Liver (tissue), 3 donors: Measurements from ENCODE around the gene SETD7.

Experiments
- ATF3 ChIP-seq: IDR thresholded peaks from 2 replicates; pipeline ENCODE4 v1.6.1; 2016; ENCODE audit warnings: antibody characterized with exemption
- CTCF ChIP-seq: fragments of 150-350 bp; IDR thresholded peaks from 2 replicates; pipeline ENCODE4 v1.5.1; 2017; ENCODE audit warnings: improper control_type of control experiment, low read depth, low read length; ENCODE audit not compliant: missing input control
- MAX ChIP-seq: IDR thresholded peaks from 2 replicates; pipeline ENCODE4 v1.6.1; 2016; ENCODE audit warnings: antibody characterized with exemption
- NR2F2 ChIP-seq: IDR thresholded peaks from 2 replicates; pipeline ENCODE4 v1.6.1; 2016; ENCODE audit warnings: antibody characterized with exemption
- RAD21 ChIP-seq, 2 donors: IDR thresholded peaks; 2 replicates each; pipeline ENCODE4 v1.6.1; 2016; ENCODE audit warnings: antibody characterized with exemption in 2 of 2, mild to moderate bottlenecking in 2 of 2
- SP1 ChIP-seq: IDR thresholded peaks from 2 replicates; pipeline ENCODE4 v1.6.1; 2018; ENCODE audit warnings: antibody characterized with exemption, mild to moderate bottlenecking
- TAF1 ChIP-seq: conservative IDR thresholded peaks from 2 replicates; pipeline ENCODE4 v1.6.1; 2016; ENCODE audit warnings: antibody characterized with exemption, mild to moderate bottlenecking
- YY1 ChIP-seq: IDR thresholded peaks from 2 replicates; pipeline ENCODE4 v1.6.1; 2016; ENCODE audit warnings: antibody characterized with exemption, mild to moderate bottlenecking
- ZBTB33 ChIP-seq: IDR thresholded peaks from 2 replicates; pipeline ENCODE4 v1.6.1; 2016; ENCODE audit warnings: antibody characterized with exemption
- donor health status: healthy.
- donor health status: healthy.

- no peak for TF ChIP-seq RAD21 (IDR thresholded peaks at IDR 0.05)
- TF ChIP-seq CTCF: no peak
- no peak for TF ChIP-seq MAX
- TF ChIP-seq YY1: no peak
- TF ChIP-seq NR2F2: no peak
- TF ChIP-seq TAF1: no peak
- TF ChIP-seq SP1: no peak
- no peak for TF ChIP-seq ATF3
- TF ChIP-seq ZBTB33: no peak
Measured at GRCh38 chr4:139554642-139554892, 1.5 kb downstream of the SETD7 start.
